ENCODE data around the gene GAS6.
"Not testable (repeated sequence)": the region's sequence is repeated elsewhere in the genome, so short reads cannot be mapped to it uniquely, and the experiment has no call there.

The GAS6 gene

GRCh38 chr13:113835461-113836270 is 28.2 kb downstream of the GAS6 start:
- no peak for DNase-seq

DNA sequence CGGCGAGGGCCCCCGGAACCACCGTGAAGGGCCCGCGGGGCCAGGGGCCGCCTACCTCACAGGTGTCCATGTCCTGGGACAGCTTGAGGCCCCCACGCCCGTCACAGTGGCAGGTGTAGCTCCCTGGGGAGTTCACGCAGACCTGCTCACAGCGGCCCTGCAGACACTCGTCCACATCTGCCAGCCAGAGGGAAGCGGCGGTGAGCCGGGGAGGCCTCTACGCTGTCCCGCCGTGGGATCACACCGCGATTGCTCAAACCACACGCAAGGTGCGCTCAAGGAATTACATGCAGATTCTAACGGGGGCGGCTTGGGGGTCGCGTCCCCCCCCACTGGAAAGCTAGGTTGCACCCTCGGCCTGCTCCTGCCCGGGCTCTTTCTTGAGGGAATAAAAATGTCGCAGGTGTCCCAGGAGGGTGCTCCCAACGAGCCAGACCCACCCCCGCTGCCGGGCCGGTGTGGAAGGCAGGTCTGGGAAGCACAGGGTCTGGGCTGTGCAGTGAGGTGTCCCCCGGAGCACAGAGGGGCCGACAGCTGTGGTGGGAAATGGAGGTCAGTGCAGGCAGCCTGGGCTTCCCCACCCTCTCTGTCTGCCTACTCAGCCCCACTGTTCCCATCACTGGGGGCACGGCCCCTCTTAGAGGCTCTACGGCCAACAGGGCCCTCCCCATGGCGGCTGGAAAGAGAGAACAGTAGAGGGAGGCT is 29.2 kb downstream of the GAS6 start:
- DNase-seq = no peak

DNA sequence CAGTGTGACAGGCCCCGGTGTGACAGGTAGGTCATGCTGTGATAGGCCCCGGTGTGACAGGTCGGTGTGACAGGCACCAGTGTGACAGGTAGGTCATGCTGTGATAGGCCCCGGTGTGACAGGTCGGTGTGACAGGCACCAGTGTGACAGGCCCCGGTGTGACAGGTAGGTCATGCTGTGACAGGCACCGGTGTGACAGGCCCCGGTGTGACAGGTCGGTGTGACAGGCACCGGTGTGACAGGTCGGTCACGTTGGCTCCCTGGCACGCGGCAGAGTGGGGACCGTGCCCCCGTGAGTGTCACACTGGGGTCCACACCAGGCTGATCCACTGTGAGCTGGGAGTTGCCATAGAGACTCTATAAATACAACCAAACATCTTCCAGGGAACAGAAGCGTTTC is 29.9 kb downstream of the GAS6 start:
- not testable (repeated sequence) for DNase-seq

- no peak for DNase-seq
These were observed 30.6 kb downstream of the GAS6 start for GRCh38 chr13:113833111-113833830.

GRCh38 chr13:113832631-113833030 is 31.2 kb downstream of the GAS6 start:
- no peak for DNase-seq

- no peak for DNase-seq
These were observed 31.7 kb downstream of the GAS6 start for GRCh38 chr13:113832205-113832604.

- no peak for DNase-seq
These were observed 32.8 kb downstream of the GAS6 start for GRCh38 chr13:113831061-113831460.

DNA sequence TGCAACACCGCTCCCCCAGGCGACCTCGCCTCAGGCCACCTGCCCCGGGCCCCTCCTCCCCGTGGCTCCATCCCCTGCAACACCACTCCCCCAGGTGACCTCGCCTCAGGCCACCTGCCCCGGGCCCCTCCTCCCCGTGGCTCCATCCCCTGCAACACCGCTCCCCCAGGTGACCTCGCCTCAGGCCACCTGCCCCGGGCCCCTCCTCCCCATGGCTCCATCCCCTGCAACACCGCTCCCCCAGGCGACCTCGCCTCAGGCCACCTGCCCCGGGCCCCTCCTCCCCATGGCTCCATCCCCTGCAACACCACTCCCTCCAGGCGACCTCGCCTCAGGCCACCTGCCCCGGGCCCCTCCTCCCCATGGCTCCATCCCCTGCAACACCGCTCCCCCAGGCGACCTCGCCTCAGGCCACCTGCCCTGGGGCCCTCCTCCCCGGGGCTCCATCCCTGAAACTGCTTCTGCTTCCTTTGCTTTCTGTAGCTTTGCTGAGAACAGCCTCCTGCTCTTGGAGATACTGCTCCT is 33.4 kb downstream of the GAS6 start:
- DNase-seq = not testable (repeated sequence)

- DNase-seq = no peak
These were observed 35.5 kb downstream of the GAS6 start for GRCh38 chr13:113828282-113828825.

GRCh38 chr13:113827021-113827420 is 36.9 kb downstream of the GAS6 start:
- no peak for DNase-seq

- not testable (repeated sequence) for DNase-seq
These were observed 37.4 kb downstream of the GAS6 start for GRCh38 chr13:113826446-113826845.

- DNase-seq = no peak
These were observed 38.0 kb downstream of the GAS6 start for GRCh38 chr13:113825841-113826240.

GRCh38 chr13:113823771-113824170 is 40.1 kb downstream of the GAS6 start:
- no peak for DNase-seq

- DNase-seq = no peak
These were observed 40.7 kb downstream of the GAS6 start for GRCh38 chr13:113822956-113823744.

DNA sequence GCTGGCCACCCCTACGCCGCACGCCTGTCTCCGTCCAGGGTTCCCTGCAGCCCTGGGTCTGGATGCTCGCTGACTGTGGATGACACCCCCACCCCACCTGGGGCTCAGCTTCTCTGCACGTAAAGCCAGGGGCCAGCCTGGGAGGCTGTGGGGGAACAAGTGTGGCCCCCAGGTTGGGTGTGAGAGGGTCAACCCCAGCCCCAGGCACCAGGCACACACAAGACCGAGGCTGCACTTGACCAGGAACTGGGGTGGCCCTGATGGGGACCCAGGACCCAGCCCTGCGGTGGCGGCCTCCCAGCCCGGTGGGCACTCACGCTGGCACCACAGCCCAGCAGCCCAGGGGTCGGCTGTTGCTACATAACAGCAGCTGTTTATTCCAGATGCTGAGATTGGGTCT is 41.6 kb downstream of the GAS6 start:
- no peak for DNase-seq

DNA sequence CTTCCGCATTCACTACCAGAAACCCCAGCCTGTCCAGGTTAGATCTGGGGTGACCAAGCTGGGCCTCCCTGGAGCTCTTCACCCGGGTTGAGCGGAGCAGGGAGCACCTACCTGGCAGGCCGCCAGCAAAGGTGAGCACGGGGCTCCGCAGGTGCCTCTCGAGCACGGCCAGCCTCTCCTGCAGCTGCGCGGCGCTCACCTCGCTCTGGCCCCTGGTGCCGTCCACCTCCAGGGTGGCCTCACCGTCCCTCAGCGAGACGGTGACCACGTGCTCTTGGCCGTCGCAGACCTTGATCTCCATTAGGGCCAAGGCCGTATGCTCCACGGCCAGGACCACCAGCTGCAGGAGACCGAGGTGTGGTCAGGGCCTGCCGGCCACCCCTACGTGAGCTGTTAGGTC is 42.0 kb downstream of the GAS6 start:
- DNase-seq = no peak

DNA sequence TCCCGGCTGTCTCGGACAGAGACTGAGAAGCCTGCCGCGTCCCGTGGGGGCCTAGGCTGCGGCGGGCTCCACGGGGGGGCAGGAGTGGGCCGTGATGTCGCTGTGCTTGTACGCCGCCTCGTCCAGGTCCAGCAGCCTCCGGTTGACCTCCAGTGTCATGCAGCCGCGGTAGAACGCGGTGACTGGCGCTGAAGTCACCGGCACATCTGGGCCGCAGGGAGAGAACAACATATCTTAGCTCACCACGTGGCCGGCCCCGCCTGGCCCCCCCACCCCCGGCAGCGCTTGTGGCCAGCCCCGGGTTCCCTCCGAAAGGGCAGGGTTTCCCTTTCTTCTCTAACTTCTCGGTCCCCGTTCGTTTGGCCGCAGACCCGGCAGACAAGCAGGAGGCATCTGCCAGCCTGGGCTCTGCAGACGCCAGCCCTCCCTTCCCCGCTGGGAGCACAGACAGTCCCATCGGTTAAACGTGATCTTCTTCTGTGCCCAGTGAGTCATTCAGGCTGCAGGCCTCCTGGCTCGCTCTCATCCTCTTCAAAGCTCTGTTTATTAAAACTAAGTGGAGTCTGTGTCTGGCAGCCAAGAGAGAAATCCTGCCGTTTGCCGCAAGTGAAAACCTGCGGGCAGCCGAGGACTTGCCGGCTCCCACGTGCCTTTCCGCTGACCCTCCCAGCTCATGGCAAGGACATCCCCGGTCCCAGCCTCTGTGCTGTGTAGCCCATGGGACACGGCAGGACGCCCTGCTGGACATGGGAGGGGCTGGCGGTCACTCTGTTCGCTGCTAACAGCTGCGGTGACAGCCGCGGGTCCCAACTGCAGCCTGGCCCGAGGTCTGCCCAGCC is 42.8 kb downstream of the GAS6 start:
- DNase-seq = no peak

- DNase-seq = no peak
These were observed 43.9 kb downstream of the GAS6 start for GRCh38 chr13:113819731-113820715.

GRCh38 chr13:113819341-113819730 is 44.5 kb downstream of the GAS6 start:
- no peak for DNase-seq

GRCh38 chr13:113818700-113819295 is 45.1 kb downstream of the GAS6 start:
- DNase-seq = no peak

All from CD4-positive, alpha-beta T cell treated with Interleukin-21 for 1 hour (primary cell).